ENCODE data around the gene CCNO.

Gene CCNO

GRCh38 chr5:55230086-55230629 is 3.2 kb downstream of the CCNO start:
- DNase-seq, result no peak
- WGBS, result 78% methylated on average over 8 of the region's 8 CpGs

GRCh38 chr5:55227664-55228430 is 5.6 kb downstream of the CCNO start:
- H3K23ac ChIP-seq (ENCODE audit: low read length in 2 of 2), result no peak overlapping the region

More at GRCh38 chr5:55230086-55230629, 3.2 kb downstream of the CCNO start:
- Histone ChIP-seq H3K18ac (ENCODE audit: low read depth in 1 of 2, low read length in 2 of 2) (no peak overlapping the region), H2BK12ac (ENCODE audit: low read length in 2 of 2) (no peak overlapping the region), H4K8ac (ENCODE audit: low read length) (no peak overlapping the region), H4K91ac (ENCODE audit: low read length) (no peak overlapping the region), H3K23ac (ENCODE audit: low read length in 2 of 2) (no peak overlapping the region), H2BK15ac (ENCODE audit: low read depth, poor library complexity, severe bottlenecking) (no peak overlapping the region), H3K27ac (ENCODE audit: low read length, poor library complexity, severe bottlenecking) (no peak overlapping the region), H3K27me3 (ENCODE audit: control insufficient read depth in 1 of 2, insufficient read depth in 1 of 2, low read length in 2 of 2) (peaks cover 71 to 93% of the 10 kb centered on the region in 2 experiments), H3K9me3 (ENCODE audit: control insufficient read depth, low read length) (no peaks in the 10 kb centered on the region), H3K9ac (ENCODE audit: low read length) (no peak overlapping the region), H3K4ac (ENCODE audit: low read depth in 1 of 2, low read length in 2 of 2) (no peak overlapping the region), H3K4me1 (ENCODE audit: control insufficient read depth, insufficient read depth, low read depth, low read length) (peaks cover 41% of the 10 kb centered on the region), H2BK5ac (ENCODE audit: low read depth, low read length, poor library complexity, severe bottlenecking) (no peak overlapping the region), H3K14ac (ENCODE audit: low read length in 2 of 2) (no peak overlapping the region), H3K4me3 (ENCODE audit: insufficient read depth in 1 of 2, low read depth in 1 of 2, low read length in 2 of 2) (no peak overlapping the region), H2AK5ac (ENCODE audit: low read length, severe bottlenecking) (no peak overlapping the region), H2AFZ (ENCODE audit: low read depth, low read length) (no peak overlapping the region), H3K79me1 (replicated peaks; ENCODE audit: low read length, poor library complexity, severe bottlenecking) (no peaks in the 10 kb centered on the region), H3K4me2 (ENCODE audit: low read length, poor library complexity, severe bottlenecking) (no peak overlapping the region), H3K36me3 (ENCODE audit: control insufficient read depth in 1 of 2, insufficient read depth in 2 of 2, low read depth in 1 of 2, low read length in 2 of 2) (no peaks in the 10 kb centered on the region), H2BK120ac (ENCODE audit: low read depth, low read length) (no peak overlapping the region)

GRCh38 chr5:55226934-55227663 is 6.3 kb downstream of the CCNO start, which contains the start of gene MCIDAS:
Gene MCIDAS, minus strand, starts transcription at chr5:55227315. Its CDS starts 177 bp downstream, at chr5:55227138.
- peak within 1 kb of the TSS in 1 of 2 experiments; percentile 27 for H3K23ac ChIP-seq (ENCODE audit: low read length in 2 of 2)
- no peak within 1 kb of the TSS for H4K8ac ChIP-seq (ENCODE audit: low read length)
- H3K4ac ChIP-seq (ENCODE audit: low read depth in 1 of 2, low read length in 2 of 2), result no peak within 1 kb of the TSS
- no peak within 1 kb of the TSS for H3K18ac ChIP-seq (ENCODE audit: low read depth in 1 of 2, low read length in 2 of 2)
- no peaks in the 10 kb centered on the region for H3K79me1 ChIP-seq (replicated peaks; ENCODE audit: low read length, poor library complexity, severe bottlenecking)
- H4K91ac ChIP-seq (ENCODE audit: low read length), result no peak within 1 kb of the TSS
- no peak within 1 kb of the TSS for H2BK5ac ChIP-seq (ENCODE audit: low read depth, low read length, poor library complexity, severe bottlenecking)
- H3K14ac ChIP-seq (ENCODE audit: low read length in 2 of 2), result peak within 1 kb of the TSS in 1 of 2 experiments; percentile 18
- WGBS, result 2% methylated on average over 49 of the region's 80 CpGs
- peak within 1 kb of the TSS; percentile 42 to 69 for H3K4me3 ChIP-seq (ENCODE audit: insufficient read depth in 1 of 2, low read depth in 1 of 2, low read length in 2 of 2)
- H2AK5ac ChIP-seq (ENCODE audit: low read length, severe bottlenecking), result no peak within 1 kb of the TSS
- H2BK120ac ChIP-seq (ENCODE audit: low read depth, low read length), result no peak within 1 kb of the TSS
- H3K4me2 ChIP-seq (ENCODE audit: low read length, poor library complexity, severe bottlenecking), result peak within 1 kb of the TSS; percentile 73
- H3K4me1 ChIP-seq (ENCODE audit: control insufficient read depth, insufficient read depth, low read depth, low read length), result peaks cover 30% of the 10 kb centered on the region
- H2BK15ac ChIP-seq (ENCODE audit: low read depth, poor library complexity, severe bottlenecking), result no peak within 1 kb of the TSS
- H3K27me3 ChIP-seq (ENCODE audit: control insufficient read depth in 1 of 2, insufficient read depth in 1 of 2, low read length in 2 of 2), result peaks cover 96 to 98% of the 10 kb centered on the region in 2 experiments
- peak within 1 kb of the TSS; percentile 16 for H2AFZ ChIP-seq (ENCODE audit: low read depth, low read length)
- no peak within 1 kb of the TSS for H2BK12ac ChIP-seq (ENCODE audit: low read length in 2 of 2)
- no peaks in the 10 kb centered on the region for H3K36me3 ChIP-seq (ENCODE audit: control insufficient read depth in 1 of 2, insufficient read depth in 2 of 2, low read depth in 1 of 2, low read length in 2 of 2)
- H3K27ac ChIP-seq (ENCODE audit: low read length, poor library complexity, severe bottlenecking), result no peak within 1 kb of the TSS
- H3K9me3 ChIP-seq (ENCODE audit: control insufficient read depth, low read length), result no peaks in the 10 kb centered on the region
- DNase-seq, result peak; percentile 33
- no peak within 1 kb of the TSS for H3K9ac ChIP-seq (ENCODE audit: low read length)

More at GRCh38 chr5:55227664-55228430, 5.6 kb downstream of the CCNO start:
- no peak overlapping the region for H2BK120ac ChIP-seq (ENCODE audit: low read depth, low read length)
- peaks cover 94 to 98% of the 10 kb centered on the region in 2 experiments for H3K27me3 ChIP-seq (ENCODE audit: control insufficient read depth in 1 of 2, insufficient read depth in 1 of 2, low read length in 2 of 2)
- DNase-seq, result no peak
- no peak overlapping the region for H4K91ac ChIP-seq (ENCODE audit: low read length)
- no peak overlapping the region for H2AK5ac ChIP-seq (ENCODE audit: low read length, severe bottlenecking)
- H2BK12ac ChIP-seq (ENCODE audit: low read length in 2 of 2), result no peak overlapping the region
- H3K36me3 ChIP-seq (ENCODE audit: control insufficient read depth in 1 of 2, insufficient read depth in 2 of 2, low read depth in 1 of 2, low read length in 2 of 2), result no peaks in the 10 kb centered on the region
- 5% methylated on average over 29 of the region's 30 CpGs for WGBS
- no peak overlapping the region for H2AFZ ChIP-seq (ENCODE audit: low read depth, low read length)
- no peak overlapping the region for H3K18ac ChIP-seq (ENCODE audit: low read depth in 1 of 2, low read length in 2 of 2)
- no peaks in the 10 kb centered on the region for H3K79me1 ChIP-seq (replicated peaks; ENCODE audit: low read length, poor library complexity, severe bottlenecking)
- H3K9ac ChIP-seq (ENCODE audit: low read length), result no peak overlapping the region
- H3K4me1 ChIP-seq (ENCODE audit: control insufficient read depth, insufficient read depth, low read depth, low read length), result peaks cover 34% of the 10 kb centered on the region
- H3K27ac ChIP-seq (ENCODE audit: low read length, poor library complexity, severe bottlenecking), result no peak overlapping the region
- H3K4ac ChIP-seq (ENCODE audit: low read depth in 1 of 2, low read length in 2 of 2), result no peak overlapping the region
- no peak overlapping the region for H3K14ac ChIP-seq (ENCODE audit: low read length in 2 of 2)
- no peak overlapping the region for H2BK5ac ChIP-seq (ENCODE audit: low read depth, low read length, poor library complexity, severe bottlenecking)
- peak overlapping the region; percentile 73 for H3K4me2 ChIP-seq (ENCODE audit: low read length, poor library complexity, severe bottlenecking)
- H4K8ac ChIP-seq (ENCODE audit: low read length), result no peak overlapping the region
- H3K9me3 ChIP-seq (ENCODE audit: control insufficient read depth, low read length), result no peaks in the 10 kb centered on the region
- peak overlapping the region in 1 of 2 experiments; percentile 69 for H3K4me3 ChIP-seq (ENCODE audit: insufficient read depth in 1 of 2, low read depth in 1 of 2, low read length in 2 of 2)
- no peak overlapping the region for H2BK15ac ChIP-seq (ENCODE audit: low read depth, poor library complexity, severe bottlenecking)
